K562 (cell line): ENCODE measurements around the gene TBL2. TPM values are rescaled to one million over a fixed set of nuclear protein-coding genes. Genes with fewer than 3 reads are reported as not detected.

ENCODE experiments used
- ETS1 ChIP-seq: conservative IDR thresholded peaks from 2 replicates; pipeline ENCODE4 v1.6.1; 2011; ENCODE audit warnings: low read depth, mild to moderate bottlenecking, low read length; ENCODE audit not compliant: control insufficient read depth
- HOXB6 ChIP-seq: fragments of 250-450 bp; sonication (Bioruptor Pico); IDR thresholded peaks from 2 replicates; pipeline ENCODE4 v1.5.1; 2022; ENCODE audit warnings: mild to moderate bottlenecking, borderline replicate concordance
- KHSRP ChIP-seq: fragments of 450-650 bp; IDR thresholded peaks from 2 replicates; pipeline ENCODE4 v1.6.1; 2017
- MGA ChIP-seq: fragments of 450-650 bp; IDR thresholded peaks from 2 replicates; pipeline ENCODE4 v1.6.1; 2016; ENCODE audit warnings: mild to moderate bottlenecking, moderate library complexity
- MYNN ChIP-seq, 2 experiments: sonication (generic); formaldehyde crosslinking in 1 of 2; IDR thresholded peaks; 2 replicates each; pipeline versions ENCODE4 v1.5.0 to v1.6.1; 2016 to 2020; ENCODE audit warnings: antibody characterized with exemption in 1 of 2, missing genetic modification reagents in 1 of 2
- PBX2 ChIP-seq, 2 experiments: IDR thresholded peaks in 1 of 2; conservative IDR thresholded peaks in 1 of 2; 2 replicates each; pipeline ENCODE4 v1.6.1; 2016; ENCODE audit warnings: low read depth in 2 of 2, mild to moderate bottlenecking in 1 of 2, missing compliant biosample characterization in 1 of 2, missing genetic modification characterization in 1 of 2, moderate library complexity in 1 of 2
- PTBP1 ChIP-seq: fragments of 200-400 bp; formaldehyde crosslinking; IDR thresholded peaks from 2 replicates; pipeline ENCODE4 v1.6.1; 2017; ENCODE audit warnings: low read depth, low read length
- SIX5 ChIP-seq, 2 experiments: IDR thresholded peaks; 2 replicates each; pipeline ENCODE4 v1.6.1; 2011; ENCODE audit warnings: low read length in 2 of 2, borderline replicate concordance in 1 of 2, low read depth in 1 of 2, mild to moderate bottlenecking in 1 of 2, moderate library complexity in 1 of 2; ENCODE audit not compliant: insufficient read depth in 1 of 2
- ZNF707 ChIP-seq: fragments of 250-450 bp; sonication (Bioruptor Pico); conservative IDR thresholded peaks from 2 replicates; pipeline ENCODE4 v1.8.0; 2022; ENCODE audit warnings: inconsistent platforms, mild to moderate bottlenecking, moderate library complexity
- polyA plus RNA-seq, 8 experiments: library from polyadenylated mRNA; depleted of rRNA in 4 of 8; stranded (reverse) in 5 of 8; unstranded in 3 of 8; fragments of >200 nt; fragmentation: Nextera tagmentation in 2 of 8; fragmentation: Illumina TruSeq in 1 of 8; extraction: Ambion mirVana in 2 of 8; extraction: Trizol in 1 of 8; gene quantifications; 2 replicates each; pipeline versions ENCODE4 v1.2.1 to v1.2.3, GENCODE V29; 2011 to 2014; ENCODE audit warnings: inconsistent platforms in 1 of 8, missing spikeins in 1 of 8
- total RNA-seq, 7 experiments: library from RNA; depleted of rRNA in 6 of 7; stranded (reverse); fragments of >200 nt in 6 of 7; fragmentation: Illumina TruSeq in 2 of 7; extraction: Trizol in 2 of 7; gene quantifications; 2 replicates each; pipeline versions ENCODE4 v1.2.1 to v1.2.3, GENCODE V29; 2011 to 2021; ENCODE audit warnings: low replicate concordance in 1 of 7

Gene TBL2
- total and polyA plus RNA-seq, 9 of the 15 experiments (the other 6 are each of a cell fraction or from before 2014, with no cell fraction given) = 2.5 to 123 (median 49.2) TPM

GRCh38 chr7:73622909-73623797, 44.8 kb upstream of the TBL2 start (continued):
- TF ChIP-seq MGA (peak; percentile 23; the same call in 1 of the 2 replicates), HOXB6 (no peak), PBX2 (CRISPR knock-in tag; IDR thresholded peaks at IDR 0.05; ENCODE audit: low read depth) (no peak), PBX2 (tag; conservative IDR thresholded peaks at IDR 0.05; ENCODE audit: low read depth) (no peak), ZNF707 (CRISPR knock-in tag) (no peak), KHSRP (no peak), PTBP1 (no peak), ETS1 (no peak), MYNN (IDR thresholded peaks at IDR 0.05) (no peak), MYNN (CRISPR knock-in tag; IDR thresholded peaks at IDR 0.05) (no peak), SIX5 (IDR thresholded peaks at IDR 0.05; ENCODE audit: borderline replicate concordance in 1 of 2, insufficient read depth in 1 of 2, low read depth in 1 of 2, low read length in 2 of 2) (no peak)
